Neural cell (in vitro differentiated cells): ENCODE data around the gene SOCS3. TPM values are rescaled to one million over a fixed set of nuclear protein-coding genes. Genes with fewer than 3 reads are reported as not detected.

ENCODE experiments used
- H2AFZ ChIP-seq: fragments of 200-600, 300-800 bp; sonication (generic), shearing (Covaris generic); 2 replicates; pipeline ENCODE4 v1.6.0; 2014; ENCODE audit warnings: low read depth, mild to moderate bottlenecking, antibody characterized with exemption, low read length, moderate library complexity
- H3F3A ChIP-seq: fragments of 200-600 bp; shearing (Covaris generic); 2 replicates; pipeline ENCODE4 v1.6.1; 2016; ENCODE audit warnings: mild to moderate bottlenecking, moderate library complexity, mixed read lengths, antibody characterized with exemption, low read length; ENCODE audit not compliant: insufficient read depth, poor library complexity, severe bottlenecking
- H3K27ac ChIP-seq: fragments of 200-600, 300-800 bp; sonication (generic), shearing (Covaris generic); 2 replicates; pipeline ENCODE4 v1.5.1; 2014; ENCODE audit warnings: mild to moderate bottlenecking, low read length, moderate library complexity
- H3K27me3 ChIP-seq: fragments of 300-800, 200-600 bp; sonication (generic), shearing (Covaris generic); 2 replicates; pipeline ENCODE4 v1.6.0; 2014; ENCODE audit warnings: mild to moderate bottlenecking, low read depth, low read length, moderate library complexity; ENCODE audit not compliant: insufficient read depth
- H3K36me3 ChIP-seq: fragments of 300-800, 200-600 bp; sonication (generic), shearing (Covaris generic); 2 replicates; pipeline ENCODE4 v1.5.1; 2014; ENCODE audit warnings: mild to moderate bottlenecking, antibody characterized with exemption, low read length, moderate library complexity; ENCODE audit not compliant: insufficient read depth
- H3K4me2 ChIP-seq: fragments of 300-800, 200-600 bp; sonication (generic), shearing (Covaris generic); 2 replicates; pipeline ENCODE4 v1.6.0; 2014; ENCODE audit warnings: mild to moderate bottlenecking, low read length
- H3K4me3 ChIP-seq: fragments of 300-800, 200-600 bp; sonication (generic), shearing (Covaris generic); 2 replicates; pipeline ENCODE4 v1.5.1; 2014; ENCODE audit warnings: mild to moderate bottlenecking, low read length, moderate library complexity
- H3K79me2 ChIP-seq: fragments of 200-600 bp; shearing (Covaris generic); replicated peaks from 2 replicates; pipeline ENCODE4 v1.6.0; 2014; ENCODE audit warnings: mild to moderate bottlenecking, low read length, moderate library complexity; ENCODE audit not compliant: insufficient read depth
- H3K9ac ChIP-seq: fragments of 300-800, 200-600 bp; sonication (generic), shearing (Covaris generic); 2 replicates; pipeline ENCODE4 v1.6.1; 2016; ENCODE audit warnings: mild to moderate bottlenecking, low read length, mixed read lengths
- H3K9me2 ChIP-seq: fragments of 200-600 bp; shearing (Covaris generic); 2 replicates; pipeline ENCODE4 v1.6.1; 2016; ENCODE audit warnings: mild to moderate bottlenecking, low read length, mixed read lengths; ENCODE audit not compliant: insufficient read depth
- H3K9me3 ChIP-seq: fragments of 200-600, 300-800 bp; sonication (generic), shearing (Covaris generic); 2 replicates; pipeline ENCODE4 v1.6.1; 2016; ENCODE audit warnings: mild to moderate bottlenecking, mixed run types, low read length, moderate library complexity, mixed read lengths
- H4K20me1 ChIP-seq: fragments of 200-600 bp; shearing (Covaris generic); 2 replicates; pipeline ENCODE4 v1.6.1; 2016; ENCODE audit warnings: mild to moderate bottlenecking, mixed run types; ENCODE audit not compliant: insufficient read depth
- EP300 ChIP-seq: fragments of 450-650 bp; conservative IDR thresholded peaks from 2 replicates; pipeline ENCODE4 v1.6.1; 2014; ENCODE audit warnings: antibody characterized with exemption, mild to moderate bottlenecking, moderate library complexity; ENCODE audit not compliant: poor library complexity, severe bottlenecking
- EZH2 ChIP-seq: fragments of 200-600, 300-800 bp; shearing (Covaris generic), sonication (generic); IDR thresholded peaks from 2 replicates; pipeline ENCODE4 v1.6.1; 2014; ENCODE audit warnings: antibody characterized with exemption, low read length, borderline replicate concordance, mild to moderate bottlenecking; ENCODE audit not compliant: insufficient read depth, poor library complexity, severe bottlenecking
- MXI1 ChIP-seq: fragments of 450-650 bp; conservative IDR thresholded peaks from 2 replicates; pipeline ENCODE4 v1.6.1; 2014; ENCODE audit warnings: antibody characterized with exemption, mild to moderate bottlenecking; ENCODE audit not compliant: poor library complexity, severe bottlenecking
- POLR2AphosphoS5 ChIP-seq: IDR thresholded peaks from 2 replicates; pipeline ENCODE4 v1.6.1; 2012
- RAD21 ChIP-seq: fragments of 450-650 bp; conservative IDR thresholded peaks from 2 replicates; pipeline ENCODE4 v1.6.1; 2014; ENCODE audit warnings: antibody characterized with exemption, mild to moderate bottlenecking, moderate library complexity
- SMC3 ChIP-seq: fragments of 450-650 bp; conservative IDR thresholded peaks from 2 replicates; pipeline ENCODE4 v1.6.1; 2014; ENCODE audit warnings: antibody characterized with exemption, mild to moderate bottlenecking, moderate library complexity; ENCODE audit not compliant: poor library complexity
- TAF1 ChIP-seq: IDR thresholded peaks from 2 replicates; pipeline ENCODE4 v1.6.1; 2012; ENCODE audit warnings: low read depth
- polyA plus RNA-seq: library from polyadenylated mRNA; depleted of rRNA; stranded (reverse); fragments of >200 nt; gene quantifications from 2 replicates; pipeline ENCODE4 v1.2.3, GENCODE V29; 2014
- TF ChIP-seq, protein P1 (sequence below): fragments of 450-650 bp; IDR thresholded peaks from 2 replicates; pipeline ENCODE4 v1.5.1; 2014; ENCODE audit warnings: antibody characterized with exemption, mild to moderate bottlenecking, moderate library complexity; ENCODE audit not compliant: poor library complexity, severe bottlenecking
- TF ChIP-seq, protein P2 (sequence below): IDR thresholded peaks from 2 replicates; pipeline ENCODE4 v1.6.1; 2012; ENCODE audit warnings: borderline replicate concordance

SOCS3 gene
- polyA plus RNA-seq, 1 donor from 2014 or later: 5.4 TPM

DNA sequence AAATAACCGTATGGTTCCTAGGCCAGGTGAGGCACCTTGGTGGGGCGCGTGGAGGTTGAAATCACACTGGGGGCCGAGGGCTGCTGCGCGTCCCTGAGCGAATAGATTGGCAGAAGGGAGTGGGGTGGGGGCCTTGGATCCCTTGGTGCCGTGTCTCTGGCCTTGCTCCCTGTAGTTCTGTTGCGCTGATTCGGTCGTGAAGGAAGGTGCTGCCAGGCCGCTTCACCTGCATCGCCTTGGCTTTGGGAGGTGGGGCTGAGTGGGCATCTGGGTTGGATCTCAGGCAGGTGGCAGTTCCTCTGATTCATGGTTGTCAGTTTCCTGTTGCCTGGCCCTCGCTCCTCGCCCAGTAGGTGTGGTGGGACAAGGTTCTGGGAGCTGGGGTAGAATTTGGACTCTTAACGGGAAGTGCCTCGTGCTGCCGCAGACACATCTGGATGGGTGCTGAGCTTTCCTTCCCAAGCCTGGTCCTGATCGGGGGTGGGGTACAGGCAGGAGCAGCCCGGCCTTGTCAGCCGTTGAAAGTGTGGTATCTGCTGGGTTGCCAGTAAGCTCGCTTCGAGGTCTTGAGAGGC lies 48.7 kb upstream of the SOCS3 start:
- H3K79me2 ChIP-seq: no peaks in the 10 kb centered on the region
- H3K9me3 ChIP-seq: no peaks in the 10 kb centered on the region
- H3K36me3 ChIP-seq: no peaks in the 10 kb centered on the region
- H3F3A ChIP-seq: no peaks in the 10 kb centered on the region
- H3K4me3 ChIP-seq: no peak overlapping the region
- no peaks in the 10 kb centered on the region for H3K27me3 ChIP-seq
- H3K4me2 ChIP-seq: no peak overlapping the region
- no peaks in the 10 kb centered on the region for H4K20me1 ChIP-seq
- H3K27ac ChIP-seq: no peak overlapping the region
- no peaks in the 10 kb centered on the region for H3K9me2 ChIP-seq
- H2AFZ ChIP-seq: no peak overlapping the region
- H3K9ac ChIP-seq: no peak overlapping the region
- no peak for TF ChIP-seq RAD21
- TF ChIP-seq SMC3: no peak
- TF ChIP-seq EZH2: no peak
- TF ChIP-seq TAF1: no peak
- TF ChIP-seq, protein P1, sequence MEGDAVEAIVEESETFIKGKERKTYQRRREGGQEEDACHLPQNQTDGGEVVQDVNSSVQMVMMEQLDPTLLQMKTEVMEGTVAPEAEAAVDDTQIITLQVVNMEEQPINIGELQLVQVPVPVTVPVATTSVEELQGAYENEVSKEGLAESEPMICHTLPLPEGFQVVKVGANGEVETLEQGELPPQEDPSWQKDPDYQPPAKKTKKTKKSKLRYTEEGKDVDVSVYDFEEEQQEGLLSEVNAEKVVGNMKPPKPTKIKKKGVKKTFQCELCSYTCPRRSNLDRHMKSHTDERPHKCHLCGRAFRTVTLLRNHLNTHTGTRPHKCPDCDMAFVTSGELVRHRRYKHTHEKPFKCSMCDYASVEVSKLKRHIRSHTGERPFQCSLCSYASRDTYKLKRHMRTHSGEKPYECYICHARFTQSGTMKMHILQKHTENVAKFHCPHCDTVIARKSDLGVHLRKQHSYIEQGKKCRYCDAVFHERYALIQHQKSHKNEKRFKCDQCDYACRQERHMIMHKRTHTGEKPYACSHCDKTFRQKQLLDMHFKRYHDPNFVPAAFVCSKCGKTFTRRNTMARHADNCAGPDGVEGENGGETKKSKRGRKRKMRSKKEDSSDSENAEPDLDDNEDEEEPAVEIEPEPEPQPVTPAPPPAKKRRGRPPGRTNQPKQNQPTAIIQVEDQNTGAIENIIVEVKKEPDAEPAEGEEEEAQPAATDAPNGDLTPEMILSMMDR: no peak
- TF ChIP-seq POLR2AphosphoS5: no peak
- TF ChIP-seq MXI1: no peak
- TF ChIP-seq, protein P2, sequence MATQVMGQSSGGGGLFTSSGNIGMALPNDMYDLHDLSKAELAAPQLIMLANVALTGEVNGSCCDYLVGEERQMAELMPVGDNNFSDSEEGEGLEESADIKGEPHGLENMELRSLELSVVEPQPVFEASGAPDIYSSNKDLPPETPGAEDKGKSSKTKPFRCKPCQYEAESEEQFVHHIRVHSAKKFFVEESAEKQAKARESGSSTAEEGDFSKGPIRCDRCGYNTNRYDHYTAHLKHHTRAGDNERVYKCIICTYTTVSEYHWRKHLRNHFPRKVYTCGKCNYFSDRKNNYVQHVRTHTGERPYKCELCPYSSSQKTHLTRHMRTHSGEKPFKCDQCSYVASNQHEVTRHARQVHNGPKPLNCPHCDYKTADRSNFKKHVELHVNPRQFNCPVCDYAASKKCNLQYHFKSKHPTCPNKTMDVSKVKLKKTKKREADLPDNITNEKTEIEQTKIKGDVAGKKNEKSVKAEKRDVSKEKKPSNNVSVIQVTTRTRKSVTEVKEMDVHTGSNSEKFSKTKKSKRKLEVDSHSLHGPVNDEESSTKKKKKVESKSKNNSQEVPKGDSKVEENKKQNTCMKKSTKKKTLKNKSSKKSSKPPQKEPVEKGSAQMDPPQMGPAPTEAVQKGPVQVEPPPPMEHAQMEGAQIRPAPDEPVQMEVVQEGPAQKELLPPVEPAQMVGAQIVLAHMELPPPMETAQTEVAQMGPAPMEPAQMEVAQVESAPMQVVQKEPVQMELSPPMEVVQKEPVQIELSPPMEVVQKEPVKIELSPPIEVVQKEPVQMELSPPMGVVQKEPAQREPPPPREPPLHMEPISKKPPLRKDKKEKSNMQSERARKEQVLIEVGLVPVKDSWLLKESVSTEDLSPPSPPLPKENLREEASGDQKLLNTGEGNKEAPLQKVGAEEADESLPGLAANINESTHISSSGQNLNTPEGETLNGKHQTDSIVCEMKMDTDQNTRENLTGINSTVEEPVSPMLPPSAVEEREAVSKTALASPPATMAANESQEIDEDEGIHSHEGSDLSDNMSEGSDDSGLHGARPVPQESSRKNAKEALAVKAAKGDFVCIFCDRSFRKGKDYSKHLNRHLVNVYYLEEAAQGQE: no peak
- no peak for TF ChIP-seq EP300

DNA sequence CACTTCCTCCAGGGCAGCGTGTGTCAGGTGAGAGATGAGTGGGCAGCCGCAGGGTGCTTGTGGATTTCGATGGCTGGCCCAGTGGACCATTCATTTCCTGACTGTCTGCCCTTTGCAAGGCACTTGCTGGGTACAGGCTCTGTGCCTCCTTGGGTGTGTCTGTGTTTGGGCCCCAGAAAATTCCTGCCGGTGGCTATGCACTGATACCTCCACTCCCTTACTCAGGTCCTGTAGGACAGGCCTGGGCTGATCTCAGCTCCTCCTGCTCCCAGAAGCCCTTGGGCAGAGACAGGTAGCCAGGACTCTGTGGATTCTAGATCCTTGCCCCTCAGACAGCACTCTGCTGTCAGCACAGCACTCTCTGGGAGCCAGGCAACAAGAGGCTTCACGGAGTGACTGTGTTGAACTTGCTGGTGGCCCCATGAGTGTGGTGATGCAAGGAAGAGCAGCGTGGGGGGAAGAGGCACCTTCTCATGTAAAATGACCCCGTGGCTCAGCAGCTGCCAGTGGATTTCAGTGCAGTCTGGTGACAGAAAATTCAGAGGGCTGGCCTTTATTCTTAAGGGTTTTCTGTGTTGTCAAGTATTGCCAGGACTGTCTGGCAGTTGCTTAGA lies 47.6 kb upstream of the SOCS3 start:
- Histone ChIP-seq H3K9me2 (no peaks in the 10 kb centered on the region), H3K27me3 (no peaks in the 10 kb centered on the region), H3K9me3 (no peaks in the 10 kb centered on the region), H3K4me3 (no peak overlapping the region), H4K20me1 (no peaks in the 10 kb centered on the region), H3K27ac (no peak overlapping the region), H3K79me2 (no peaks in the 10 kb centered on the region), H3K4me2 (no peak overlapping the region), H3K36me3 (no peaks in the 10 kb centered on the region), H3K9ac (no peak overlapping the region), H3F3A (no peaks in the 10 kb centered on the region), H2AFZ (no peak overlapping the region)
- no peak for TF ChIP-seq RAD21
- TF ChIP-seq MXI1: no peak
- TF ChIP-seq, protein P1: no peak
- TF ChIP-seq SMC3: no peak
- TF ChIP-seq EZH2: no peak
- TF ChIP-seq TAF1: no peak
- TF ChIP-seq, protein P2: no peak
- TF ChIP-seq EP300: no peak
- TF ChIP-seq POLR2AphosphoS5: no peak
